Panc1 (cell line): ENCODE measurements around the gene CNBD2.

Source experiments
- CTCF ChIP-seq: fragments of 450-650 bp; IDR thresholded peaks from 2 replicates; pipeline ENCODE4 v1.5.1; 2017; ENCODE audit warnings: mild to moderate bottlenecking
- POLR2AphosphoS5 ChIP-seq: IDR thresholded peaks from 2 replicates; pipeline ENCODE4 v1.6.1; 2012; ENCODE audit warnings: mild to moderate bottlenecking, low read depth, low read length, moderate library complexity
- SIN3A ChIP-seq: IDR thresholded peaks from 2 replicates; pipeline ENCODE4 v1.6.1; 2012; ENCODE audit warnings: low read depth, mild to moderate bottlenecking, low read length, moderate library complexity, borderline replicate concordance; ENCODE audit not compliant: insufficient read depth
- TCF7L2 ChIP-seq: IDR thresholded peaks from 2 replicates; pipeline ENCODE4 v1.6.1; 2011; ENCODE audit warnings: mild to moderate bottlenecking, low read depth, low read length, inconsistent platforms

GRCh38 chr20:36034875-36035274, 66.5 kb downstream of the CNBD2 start:
- TF ChIP-seq CTCF: no peak
- TF ChIP-seq TCF7L2: no peak
- TF ChIP-seq POLR2AphosphoS5: no peak
- TF ChIP-seq SIN3A: no peak
